GM12892 (cell line): ENCODE measurements around the gene CCDC63.

Source experiments
- POLR2A ChIP-seq: IDR thresholded peaks from 2 replicates; pipeline ENCODE4 v1.6.1; 2011; ENCODE audit warnings: low read depth, low read length, control low read depth
- TAF1 ChIP-seq: IDR thresholded peaks from 2 replicates; pipeline ENCODE4 v1.6.1; 2011; ENCODE audit warnings: low read depth, mild to moderate bottlenecking, control low read depth, low read length, borderline replicate concordance

GRCh38 chr12:110860833-110861296 is 14.1 kb downstream of the CCDC63 start:
- TF ChIP-seq POLR2A (no peak), TAF1 (no peak)
